Measurements from ENCODE around the gene STMP1.

Gene STMP1

DNA sequence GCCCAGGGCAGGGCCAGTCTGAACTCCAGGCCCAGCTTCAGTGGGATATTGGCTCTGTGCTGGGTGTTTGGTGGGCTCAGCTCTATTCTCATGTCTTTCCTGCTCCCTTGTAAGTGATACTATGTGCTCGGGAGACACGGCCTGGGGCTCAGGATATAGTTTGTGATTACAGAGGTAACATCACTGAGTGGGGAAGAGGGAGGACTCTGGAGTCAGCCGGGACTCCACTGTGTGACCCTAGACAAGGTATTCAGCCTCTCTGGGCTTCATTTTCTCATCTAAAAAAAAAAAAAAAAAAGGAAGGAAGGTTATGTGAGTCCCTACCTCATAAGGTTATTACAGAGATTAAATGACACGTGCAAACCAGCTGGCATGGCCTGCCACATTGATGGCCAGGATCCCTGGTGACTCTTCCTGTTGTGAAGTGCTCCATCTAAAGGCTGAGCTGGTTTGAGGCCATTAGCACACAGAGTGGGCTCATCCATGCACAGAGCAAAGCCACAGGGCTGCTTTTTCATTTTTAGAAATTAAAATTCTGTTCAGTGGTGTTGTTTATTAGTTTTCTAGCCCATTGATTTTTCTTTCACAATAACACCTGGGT lies 50.0 kb downstream of the STMP1 start:
- DNase-seq = peak; percentile 50
- Histone ChIP-seq H3K9me3 (no peaks in the 10 kb centered on the region), H3K27me3 (no peaks in the 10 kb centered on the region), H3K4me1 (no peaks in the 10 kb centered on the region; the same call in none of the 2 replicates), H3K36me3 (no peaks in the 10 kb centered on the region), H3K4me3 (ENCODE audit: low read depth, low read length) (no peak overlapping the region)
- TF ChIP-seq, protein P1, sequence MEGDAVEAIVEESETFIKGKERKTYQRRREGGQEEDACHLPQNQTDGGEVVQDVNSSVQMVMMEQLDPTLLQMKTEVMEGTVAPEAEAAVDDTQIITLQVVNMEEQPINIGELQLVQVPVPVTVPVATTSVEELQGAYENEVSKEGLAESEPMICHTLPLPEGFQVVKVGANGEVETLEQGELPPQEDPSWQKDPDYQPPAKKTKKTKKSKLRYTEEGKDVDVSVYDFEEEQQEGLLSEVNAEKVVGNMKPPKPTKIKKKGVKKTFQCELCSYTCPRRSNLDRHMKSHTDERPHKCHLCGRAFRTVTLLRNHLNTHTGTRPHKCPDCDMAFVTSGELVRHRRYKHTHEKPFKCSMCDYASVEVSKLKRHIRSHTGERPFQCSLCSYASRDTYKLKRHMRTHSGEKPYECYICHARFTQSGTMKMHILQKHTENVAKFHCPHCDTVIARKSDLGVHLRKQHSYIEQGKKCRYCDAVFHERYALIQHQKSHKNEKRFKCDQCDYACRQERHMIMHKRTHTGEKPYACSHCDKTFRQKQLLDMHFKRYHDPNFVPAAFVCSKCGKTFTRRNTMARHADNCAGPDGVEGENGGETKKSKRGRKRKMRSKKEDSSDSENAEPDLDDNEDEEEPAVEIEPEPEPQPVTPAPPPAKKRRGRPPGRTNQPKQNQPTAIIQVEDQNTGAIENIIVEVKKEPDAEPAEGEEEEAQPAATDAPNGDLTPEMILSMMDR (IDR thresholded peaks at IDR 0.05; ENCODE audit: low read depth, low read length) = peak; percentile 17; the same call in 1 of the 2 replicates

DNA sequence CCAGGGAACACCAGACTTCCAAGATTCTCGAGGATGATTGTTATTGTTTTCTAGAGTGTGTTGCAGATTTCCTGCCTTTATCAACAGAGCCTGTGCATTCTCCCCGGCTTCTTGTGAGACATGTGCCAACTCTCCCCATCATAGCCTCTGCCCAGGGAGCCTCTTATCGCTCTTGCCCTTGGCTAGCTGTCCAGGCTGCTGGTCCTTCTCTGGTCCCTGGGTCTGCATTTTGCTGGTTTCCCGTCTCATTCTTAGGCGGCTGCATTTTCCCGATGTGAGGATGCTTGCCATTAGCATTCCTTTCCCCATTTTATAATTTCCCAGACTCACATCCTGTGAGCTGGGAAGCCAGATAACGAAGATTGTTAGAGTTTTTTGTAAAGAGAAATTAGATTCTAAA lies 50.5 kb downstream of the STMP1 start:
- Histone ChIP-seq H3K27me3 (no peaks in the 10 kb centered on the region), H3K9me3 (no peaks in the 10 kb centered on the region), H3K4me3 (ENCODE audit: low read depth, low read length) (no peak overlapping the region; the same call in 1 of the 2 replicates), H3K4me1 (no peaks in the 10 kb centered on the region; the same call in none of the 2 replicates), H3K36me3 (no peaks in the 10 kb centered on the region)
- no peak for DNase-seq
- TF ChIP-seq, protein P1 (IDR thresholded peaks at IDR 0.05; ENCODE audit: low read depth, low read length) = no peak

DNA sequence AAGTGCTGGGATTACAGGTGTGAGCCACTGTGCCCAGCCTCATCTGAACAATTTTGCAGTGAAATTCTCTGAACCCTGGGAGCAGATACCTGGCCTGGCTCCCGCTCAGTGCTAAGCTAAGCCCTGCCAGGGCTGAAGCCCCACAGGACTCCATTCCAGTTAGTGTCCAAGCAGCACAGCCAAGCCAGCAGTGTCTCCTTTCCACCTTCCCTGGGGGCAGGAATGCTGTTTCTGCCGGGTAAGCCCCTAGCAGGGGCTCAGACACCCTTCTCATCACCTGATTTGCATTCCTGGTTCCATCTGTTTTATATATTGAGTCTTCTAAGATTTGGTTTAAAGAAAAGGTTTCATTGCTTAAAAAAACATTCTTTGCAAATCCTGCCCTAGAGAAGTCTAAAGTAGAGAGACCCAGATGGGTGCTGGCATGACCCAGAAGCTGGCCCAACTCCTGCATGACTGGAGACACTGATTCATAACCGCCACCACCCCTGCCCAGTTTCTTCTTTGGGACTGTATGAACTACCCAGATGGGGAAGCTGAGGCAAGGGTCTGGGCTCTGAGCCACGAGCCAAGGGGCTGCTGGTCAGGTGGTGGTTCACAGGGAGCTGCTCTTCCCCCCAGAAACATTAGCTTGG lies 51.6 kb downstream of the STMP1 start:
- no peak for DNase-seq
- H3K4me3 ChIP-seq (ENCODE audit: low read depth, low read length) = no peak overlapping the region
- no peaks in the 10 kb centered on the region for H3K27me3 ChIP-seq
- no peaks in the 10 kb centered on the region for H3K9me3 ChIP-seq
- H3K36me3 ChIP-seq = no peaks in the 10 kb centered on the region
- TF ChIP-seq, protein P1 (IDR thresholded peaks at IDR 0.05; ENCODE audit: low read depth, low read length) = no peak
- H3K4me1 ChIP-seq = no peaks in the 10 kb centered on the region; the same call in none of the 2 replicates

DNA sequence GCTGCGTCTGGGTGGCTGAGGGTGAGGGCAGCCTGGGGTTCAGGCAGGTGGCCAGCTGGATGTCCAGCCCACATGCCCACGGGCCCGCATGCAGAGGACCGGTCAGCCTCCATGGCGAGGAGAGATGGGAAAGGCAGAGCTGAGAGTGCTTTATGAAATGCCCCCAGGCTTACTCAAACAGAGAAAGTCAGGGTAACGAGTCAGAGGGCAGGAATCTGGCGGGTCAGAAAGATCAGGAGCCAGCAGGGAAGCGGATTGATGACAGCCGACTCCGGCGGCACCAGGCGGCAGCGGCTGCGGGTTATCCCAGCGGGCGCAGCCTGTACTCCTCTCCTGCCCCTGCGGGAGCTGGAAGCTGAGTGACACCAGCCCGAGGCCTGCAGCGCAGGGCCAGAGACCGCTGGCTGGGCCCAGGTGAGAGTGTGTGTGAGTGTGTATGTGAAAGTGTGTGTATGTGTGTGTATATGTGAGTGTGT lies 52.3 kb downstream of the STMP1 start:
- Histone ChIP-seq H3K27me3 (no peaks in the 10 kb centered on the region), H3K9me3 (no peaks in the 10 kb centered on the region), H3K4me1 (no peaks in the 10 kb centered on the region; the same call in none of the 2 replicates), H3K36me3 (no peaks in the 10 kb centered on the region), H3K4me3 (ENCODE audit: low read depth, low read length) (no peak overlapping the region)
- DNase-seq = peak; percentile 41
- TF ChIP-seq, protein P1 (IDR thresholded peaks at IDR 0.05; ENCODE audit: low read depth, low read length) = no peak

DNA sequence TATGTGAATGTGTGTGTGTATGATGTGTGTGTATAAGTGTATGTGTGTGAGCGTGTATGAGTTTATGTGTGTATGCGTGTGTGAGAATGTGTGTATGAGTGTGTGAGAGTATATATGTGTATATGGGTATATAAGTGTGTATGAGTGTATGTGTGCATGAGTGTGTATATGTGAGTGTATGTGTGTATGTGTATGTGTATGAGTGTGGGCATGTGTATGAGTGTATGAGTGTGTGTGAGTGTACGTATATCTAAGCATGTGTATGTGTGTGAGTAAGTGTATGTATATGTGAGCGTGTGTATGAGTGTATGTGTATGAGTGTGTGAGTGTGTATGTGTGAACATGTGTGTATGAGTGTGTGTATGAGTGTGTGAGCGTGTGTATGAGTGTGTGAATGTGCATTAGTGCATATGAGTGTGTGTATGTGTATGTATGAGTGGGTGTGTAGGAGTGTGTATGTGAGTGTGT lies 52.8 kb downstream of the STMP1 start:
- TF ChIP-seq, protein P1 (IDR thresholded peaks at IDR 0.05; ENCODE audit: low read depth, low read length) = no peak
- no peak for DNase-seq
- Histone ChIP-seq H3K36me3 (no peaks in the 10 kb centered on the region), H3K4me1 (no peaks in the 10 kb centered on the region; the same call in none of the 2 replicates), H3K9me3 (no peaks in the 10 kb centered on the region), H3K27me3 (no peaks in the 10 kb centered on the region), H3K4me3 (ENCODE audit: low read depth, low read length) (no peak overlapping the region)

DNA sequence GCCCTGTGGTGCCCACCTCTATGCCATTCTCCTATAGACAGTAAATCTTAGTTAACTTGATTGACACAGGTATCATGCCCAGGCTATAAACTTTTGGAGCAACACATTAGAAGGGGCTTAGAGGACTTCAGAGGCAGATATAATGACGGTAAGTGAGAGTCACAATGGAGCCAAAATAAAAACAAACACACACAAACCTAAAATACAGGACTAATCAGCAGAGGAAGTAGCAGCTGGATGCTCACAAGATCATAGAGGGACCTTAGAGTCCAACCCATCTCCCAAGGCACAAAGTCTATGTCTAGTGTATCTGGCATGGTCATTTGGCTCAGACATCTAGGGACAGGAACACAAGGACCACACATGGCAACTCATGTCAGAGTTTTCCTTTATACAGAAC lies 53.4 kb downstream of the STMP1 start:
- no peak for DNase-seq
- TF ChIP-seq, protein P1 (IDR thresholded peaks at IDR 0.05; ENCODE audit: low read depth, low read length) = no peak
- Histone ChIP-seq H3K36me3 (no peaks in the 10 kb centered on the region), H3K4me1 (no peaks in the 10 kb centered on the region; the same call in none of the 2 replicates), H3K9me3 (no peaks in the 10 kb centered on the region), H3K27me3 (no peaks in the 10 kb centered on the region), H3K4me3 (ENCODE audit: low read depth, low read length) (no peak overlapping the region)

Measured in BE2C (cell line).